Effector memory CD4-positive, alpha-beta T cell (primary cell): ENCODE data around the gene ZNF474.
"Not testable (repeated sequence)": the region's sequence is repeated elsewhere in the genome, so short reads cannot be mapped to it uniquely, and the experiment has no call there.

Experiments
- DNase-seq, 3 donors: peaks; one replicate each; pipeline ENCODE4 v3.0.0-alpha.2; 2020
- H3K27ac ChIP-seq: 2 replicates; pipeline ENCODE4 v1.7.0; 2013; ENCODE audit warnings: mild to moderate bottlenecking, low read length, moderate library complexity; ENCODE audit not compliant: insufficient read depth, poor library complexity, severe bottlenecking
- H3K27me3 ChIP-seq: replicated peaks from 2 replicates; pipeline ENCODE4 v1.7.0; 2013; ENCODE audit warnings: mild to moderate bottlenecking, low read length; ENCODE audit not compliant: insufficient read depth, control insufficient read depth, poor library complexity, severe bottlenecking
- H3K36me3 ChIP-seq: 2 replicates; pipeline ENCODE4 v1.7.0; 2013; ENCODE audit warnings: mild to moderate bottlenecking, low read length, moderate library complexity; ENCODE audit not compliant: control insufficient read depth, insufficient read depth
- H3K4me1 ChIP-seq: 2 replicates; pipeline ENCODE4 v1.7.0; 2013; ENCODE audit warnings: low read length, mild to moderate bottlenecking; ENCODE audit not compliant: control insufficient read depth, insufficient read depth, poor library complexity, severe bottlenecking
- H3K4me3 ChIP-seq: 2 replicates; pipeline ENCODE4 v1.7.0; 2013; ENCODE audit warnings: low read length, low read depth, mild to moderate bottlenecking; ENCODE audit not compliant: insufficient read depth, poor library complexity, severe bottlenecking
- H3K9me3 ChIP-seq: 2 replicates; pipeline ENCODE4 v1.7.0; 2013; ENCODE audit warnings: mild to moderate bottlenecking, low read length, moderate library complexity; ENCODE audit not compliant: control insufficient read depth
- total RNA-seq, 3 donors: gene quantifications; one replicate each; lab custom pipeline; 2026; lab: John Stamatoyannopoulos, UW

The ZNF474 gene
- total RNA-seq: 0 to 0.39 (median 0.09) reads per million in 3 donors

- no peak for DNase-seq
- Histone ChIP-seq H3K27me3 (no peaks in the 10 kb centered on the region), H3K4me3 (no peak within 1 kb of the TSS), H3K27ac (no peak within 1 kb of the TSS), H3K36me3 (no peaks in the 10 kb centered on the region), H3K4me1 (no peaks in the 10 kb centered on the region), H3K9me3 (no peaks in the 10 kb centered on the region)
Observed at GRCh38 chr5:122129306-122129705, at the start of gene ZNF474. ZNF474 (plus strand) TSS chr5:122129546; CDS start chr5:122151991, 22,445 bp downstream.

DNA sequence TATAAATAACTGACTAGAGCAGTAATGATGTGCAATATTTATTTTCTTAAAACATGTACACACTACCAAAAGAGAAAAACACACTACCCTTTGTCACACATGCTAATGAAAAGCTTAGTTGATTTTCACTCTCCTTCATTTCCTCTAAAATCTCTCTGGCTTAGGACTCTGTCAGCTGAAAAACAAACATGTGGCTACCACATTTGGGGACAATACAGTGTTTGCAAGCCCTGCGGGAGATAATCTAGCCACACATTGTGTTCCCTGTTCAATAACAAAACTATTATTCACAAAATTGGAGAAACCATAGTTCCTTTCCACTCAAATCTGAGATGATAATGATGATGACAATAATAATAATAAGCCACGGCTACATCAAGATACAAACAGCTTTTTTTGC, 47.8 kb upstream of the ZNF474 start:
- Histone ChIP-seq H3K9me3 (no peaks in the 10 kb centered on the region), H3K4me1 (peaks cover 16% of the 10 kb centered on the region), H3K27me3 (peaks cover 12% of the 10 kb centered on the region), H3K36me3 (no peaks in the 10 kb centered on the region), H3K27ac (no peak overlapping the region), H3K4me3 (no peak overlapping the region)
- no peak for DNase-seq

DNA sequence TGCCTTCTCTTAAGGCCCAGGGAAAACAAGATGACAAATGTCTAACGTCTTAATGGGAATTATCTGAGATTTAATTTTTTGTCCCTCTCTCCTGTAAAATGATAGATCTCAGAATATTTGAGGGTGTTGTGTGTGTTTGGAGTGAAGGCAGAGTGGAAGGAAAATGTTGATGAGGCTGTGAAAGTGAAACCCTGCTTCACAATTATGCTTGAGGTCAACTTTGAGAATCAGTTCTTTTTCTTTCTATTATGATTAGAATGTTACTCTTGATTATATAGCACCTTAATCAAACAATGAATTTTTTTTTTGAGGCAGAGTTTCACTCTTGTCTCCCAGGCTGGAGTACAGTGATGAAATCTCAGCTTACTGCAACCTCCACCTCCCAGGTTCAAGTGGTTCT, 45.8 kb upstream of the ZNF474 start:
- H3K9me3 ChIP-seq: no peaks in the 10 kb centered on the region
- H3K4me3 ChIP-seq: no peak overlapping the region
- no peaks in the 10 kb centered on the region for H3K4me1 ChIP-seq

GRCh38 chr5:122085041-122085440, 44.3 kb upstream of the ZNF474 start:
- no peak for DNase-seq
- no peaks in the 10 kb centered on the region for H3K27me3 ChIP-seq
- H3K9me3 ChIP-seq: no peaks in the 10 kb centered on the region
- no peaks in the 10 kb centered on the region for H3K36me3 ChIP-seq
- no peak overlapping the region for H3K4me3 ChIP-seq
- H3K4me1 ChIP-seq: no peaks in the 10 kb centered on the region
- H3K27ac ChIP-seq: no peak overlapping the region

More for the DNA sequence above, 45.8 kb upstream of the ZNF474 start:
- H3K27ac ChIP-seq: no peak overlapping the region
- DNase-seq: no peak
- H3K36me3 ChIP-seq: no peaks in the 10 kb centered on the region
- H3K27me3 ChIP-seq: no peaks in the 10 kb centered on the region

DNA sequence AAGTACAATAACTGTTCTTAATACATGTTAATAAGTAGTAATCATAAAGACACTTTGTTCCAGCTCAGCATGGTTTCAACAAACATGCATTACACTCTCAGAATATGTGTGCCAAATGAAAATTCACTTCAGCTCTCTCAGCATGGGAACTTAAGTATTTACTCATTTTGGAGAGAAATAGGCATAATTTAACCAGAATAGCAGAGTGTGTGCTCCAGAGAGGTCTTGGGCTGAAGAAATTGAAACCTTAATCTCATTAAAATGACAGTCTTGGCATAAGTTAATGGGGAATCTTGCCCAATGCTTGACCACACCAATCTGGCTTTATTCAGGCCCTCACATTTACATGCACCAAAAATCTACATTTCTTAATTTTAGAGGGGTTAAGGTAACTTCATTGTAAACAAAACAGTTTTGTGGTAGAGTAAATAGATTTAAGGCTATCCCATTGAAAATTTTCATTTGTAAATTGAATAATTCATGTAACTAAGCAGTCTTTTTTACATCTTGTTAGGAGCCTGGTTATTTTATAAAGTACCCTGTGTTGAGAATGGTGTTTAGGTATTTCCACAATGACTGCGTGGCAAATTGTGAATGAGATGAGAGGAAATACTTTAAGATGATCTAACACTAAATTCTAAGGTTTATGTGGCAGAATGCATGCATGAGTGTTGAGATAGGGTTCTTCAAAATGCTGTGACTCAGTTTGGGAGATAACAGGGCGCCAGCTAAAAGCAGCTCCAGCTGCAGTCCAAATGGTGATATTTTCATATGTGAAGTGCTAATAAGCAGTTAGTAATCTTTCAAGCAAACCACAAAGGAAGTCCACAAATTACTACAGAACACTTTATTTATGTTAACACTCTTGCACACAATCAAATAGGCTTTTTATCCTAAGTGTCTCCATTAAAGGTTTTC, 40.0 kb upstream of the ZNF474 start:
- H3K27ac ChIP-seq: no peak overlapping the region
- H3K4me3 ChIP-seq: no peak overlapping the region
- no peaks in the 10 kb centered on the region for H3K27me3 ChIP-seq
- H3K9me3 ChIP-seq: no peaks in the 10 kb centered on the region
- no peaks in the 10 kb centered on the region for H3K4me1 ChIP-seq
- no peaks in the 10 kb centered on the region for H3K36me3 ChIP-seq
- no peak for DNase-seq

GRCh38 chr5:122091936-122092600, 37.3 kb upstream of the ZNF474 start:
- Histone ChIP-seq H3K4me3 (no peak overlapping the region), H3K27ac (no peak overlapping the region), H3K4me1 (no peaks in the 10 kb centered on the region), H3K9me3 (no peaks in the 10 kb centered on the region), H3K27me3 (no peaks in the 10 kb centered on the region), H3K36me3 (no peaks in the 10 kb centered on the region)
- no peak for DNase-seq

- Histone ChIP-seq H3K9me3 (no peaks in the 10 kb centered on the region), H3K4me1 (no peaks in the 10 kb centered on the region), H3K27me3 (no peaks in the 10 kb centered on the region), H3K27ac (no peak overlapping the region), H3K4me3 (no peak overlapping the region), H3K36me3 (no peaks in the 10 kb centered on the region)
- DNase-seq: no peak
Observed at GRCh38 chr5:122093415-122094180, 35.7 kb upstream of the ZNF474 start.

- DNase-seq, H3K27ac ChIP-seq: not testable (repeated sequence)
Observed at GRCh38 chr5:122094251-122094650, 35.1 kb upstream of the ZNF474 start.

DNA sequence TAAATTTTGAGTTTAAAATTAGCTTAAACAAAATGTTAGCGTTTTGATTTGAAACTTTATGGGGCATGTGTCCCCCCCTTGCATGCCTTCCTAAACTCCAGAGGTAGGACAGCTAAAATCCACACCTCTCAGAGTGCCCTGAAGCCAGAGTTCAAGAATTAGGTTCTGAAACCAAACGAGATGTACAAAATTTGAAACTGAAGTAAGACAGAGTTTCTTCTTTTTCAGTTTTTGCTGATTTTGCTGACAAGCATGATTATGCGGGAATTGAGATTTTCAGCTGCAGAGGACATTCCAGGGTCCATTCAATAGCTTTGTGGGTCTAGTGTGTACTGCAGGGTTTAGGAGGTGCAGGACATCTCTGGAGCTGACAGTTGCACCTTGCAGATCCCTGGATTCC, 34.2 kb upstream of the ZNF474 start:
- no peak for DNase-seq
- Histone ChIP-seq H3K4me1 (no peaks in the 10 kb centered on the region), H3K27me3 (no peaks in the 10 kb centered on the region), H3K4me3 (no peak overlapping the region), H3K36me3 (no peaks in the 10 kb centered on the region), H3K27ac (no peak overlapping the region), H3K9me3 (no peaks in the 10 kb centered on the region)

More at GRCh38 chr5:122094251-122094650, 35.1 kb upstream of the ZNF474 start:
- H3K9me3 ChIP-seq, H3K36me3 ChIP-seq, H3K4me1 ChIP-seq, H3K4me3 ChIP-seq, H3K27me3 ChIP-seq: not testable (repeated sequence)
